Skeletal muscle tissue (tissue), 4 donors: ENCODE measurements around the gene CEP192. TPM values are rescaled to one million over a fixed set of nuclear protein-coding genes. Genes with fewer than 3 reads are reported as not detected.

Experiments used
- H3K27ac ChIP-seq: one replicate; pipeline ENCODE4 v1.7.0; 2013; ENCODE audit warnings: mild to moderate bottlenecking, low read depth, low read length, inconsistent platforms
- H3K27me3 ChIP-seq, 3 donors: one replicate each; pipeline ENCODE4 v1.7.0; 2013; ENCODE audit warnings: low read length in 3 of 3; ENCODE audit not compliant: control insufficient read depth in 3 of 3, insufficient read depth in 3 of 3
- H3K36me3 ChIP-seq, 3 donors: one replicate each; pipeline ENCODE4 v1.7.0; 2013; ENCODE audit warnings: low read length in 3 of 3; ENCODE audit not compliant: control insufficient read depth in 3 of 3, insufficient read depth in 3 of 3
- H3K4me1 ChIP-seq, 3 donors: one replicate each; pipeline ENCODE4 v1.7.0; 2013; ENCODE audit warnings: low read length in 3 of 3, mild to moderate bottlenecking in 3 of 3; ENCODE audit not compliant: control insufficient read depth in 3 of 3, insufficient read depth in 3 of 3
- H3K4me3 ChIP-seq, 3 donors: one replicate each; pipeline ENCODE4 v1.7.0; 2013; ENCODE audit warnings: low read length in 3 of 3
- H3K9ac ChIP-seq, 3 donors: one replicate each; pipeline ENCODE4 v1.7.0; 2013; ENCODE audit warnings: low read length in 3 of 3, mild to moderate bottlenecking in 3 of 3, moderate library complexity in 2 of 3, low read depth in 1 of 3
- H3K9me3 ChIP-seq, 3 donors: one replicate each; pipeline ENCODE4 v1.7.0; 2013; ENCODE audit warnings: low read length in 3 of 3; ENCODE audit not compliant: control insufficient read depth in 3 of 3
- total RNA-seq: library from RNA; depleted of rRNA; stranded (reverse); fragments of >200 nt; gene quantifications from one replicate; pipeline ENCODE4 v1.2.3, GENCODE V29; 2014
- donor health status: Osteomylitis.

Gene CEP192
- total RNA-seq, 1 donor from 2014 or later = 56.9 TPM

GRCh38 chr18:13145636-13146190, 154.6 kb downstream of the CEP192 start:
- Histone ChIP-seq H3K4me3 (no peak overlapping the region), H3K36me3 (no peaks in the 10 kb centered on the region), H3K4me1 (no peaks in the 10 kb centered on the region), H3K9ac (no peak overlapping the region), H3K9me3 (peaks cover 0 to 9% (median 0%) of the 10 kb centered on the region in 3 donors), H3K27ac (no peak overlapping the region), H3K27me3 (no peaks in the 10 kb centered on the region)

- Histone ChIP-seq H3K27ac (no peak overlapping the region), H3K9ac (no peak overlapping the region), H3K27me3 (no peaks in the 10 kb centered on the region), H3K4me3 (no peak overlapping the region), H3K9me3 (peaks cover 0 to 9% (median 0%) of the 10 kb centered on the region in 3 donors), H3K4me1 (no peaks in the 10 kb centered on the region), H3K36me3 (no peaks in the 10 kb centered on the region)
These were observed 156.0 kb downstream of the CEP192 start for GRCh38 chr18:13147130-13147529.

DNA sequence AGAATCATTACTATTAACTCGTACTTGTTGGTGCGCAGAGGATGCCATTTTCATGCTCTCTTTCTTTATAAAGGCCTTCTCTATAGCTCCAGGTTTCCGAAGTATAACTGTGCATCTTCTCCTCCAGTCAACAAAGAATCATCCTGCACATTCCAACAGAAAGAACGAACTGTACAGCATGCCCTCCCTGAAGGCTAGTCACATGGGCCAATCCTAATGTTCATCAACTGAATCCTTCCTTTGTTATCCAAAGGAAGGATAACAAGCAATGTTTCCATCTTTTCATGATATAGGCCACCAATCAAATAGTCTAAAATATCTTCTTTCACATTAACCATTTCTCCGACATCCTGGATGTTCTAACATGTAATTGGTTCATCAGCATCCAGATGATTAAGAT, 160.5 kb downstream of the CEP192 start:
- Histone ChIP-seq H3K9ac (no peak overlapping the region), H3K27me3 (no peaks in the 10 kb centered on the region), H3K36me3 (no peaks in the 10 kb centered on the region), H3K9me3 (no peaks in the 10 kb centered on the region), H3K4me1 (no peaks in the 10 kb centered on the region), H3K27ac (no peak overlapping the region), H3K4me3 (no peak overlapping the region)

DNA sequence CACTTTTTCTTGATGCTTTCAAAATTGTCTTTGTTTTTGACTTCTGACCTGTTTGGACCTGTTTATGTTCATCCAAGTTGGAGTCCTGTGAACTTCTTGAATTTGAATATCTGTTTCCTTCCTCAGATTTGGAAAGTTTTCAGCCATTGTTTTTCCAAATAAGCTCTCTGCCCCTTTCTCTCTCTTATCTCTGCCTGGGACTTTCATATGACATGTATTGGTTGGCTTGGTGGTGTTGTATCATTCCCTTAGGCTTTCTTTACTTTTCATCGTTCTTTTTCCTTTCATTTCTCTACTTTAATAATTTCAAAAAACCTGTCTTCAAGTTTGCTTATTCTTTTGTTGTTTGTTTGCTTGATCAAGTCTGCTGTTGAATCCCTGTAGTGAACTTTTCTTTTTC, 167.3 kb downstream of the CEP192 start:
- peaks cover 0 to 12% (median 10%) of the 10 kb centered on the region in 3 donors for H3K4me1 ChIP-seq
- H3K4me3 ChIP-seq = no peak overlapping the region
- H3K27me3 ChIP-seq = peaks cover 0 to 3% (median 0%) of the 10 kb centered on the region in 3 donors
- H3K9ac ChIP-seq = no peak overlapping the region
- H3K27ac ChIP-seq = no peak overlapping the region
- H3K9me3 ChIP-seq = peaks cover 0 to 5% (median 0%) of the 10 kb centered on the region in 3 donors
- no peaks in the 10 kb centered on the region for H3K36me3 ChIP-seq

DNA sequence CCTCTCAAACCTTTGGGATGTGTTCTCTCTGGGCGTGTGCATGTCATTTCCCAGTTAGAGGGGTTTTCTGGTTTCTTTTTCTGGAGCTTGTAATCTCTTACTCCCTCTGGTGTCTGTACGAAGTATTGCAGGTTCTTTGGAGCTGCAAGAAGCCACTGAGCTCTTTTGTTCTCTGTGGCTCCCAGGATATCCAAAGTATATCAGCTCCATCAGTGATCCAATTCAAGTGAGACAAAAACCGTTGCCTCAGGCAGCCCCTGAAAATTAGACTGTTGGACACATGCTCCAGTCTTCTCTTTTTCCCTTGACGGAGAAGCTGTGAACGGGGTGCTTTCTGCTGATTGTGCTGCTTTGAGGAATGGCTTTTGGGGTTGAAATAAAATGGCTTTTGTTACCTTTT, 168.4 kb downstream of the CEP192 start:
- H3K4me3 ChIP-seq = no peak overlapping the region
- H3K36me3 ChIP-seq = no peaks in the 10 kb centered on the region
- no peak overlapping the region for H3K27ac ChIP-seq
- H3K4me1 ChIP-seq = peaks cover 0 to 12% (median 10%) of the 10 kb centered on the region in 3 donors
- peaks cover 0 to 5% (median 0%) of the 10 kb centered on the region in 3 donors for H3K9me3 ChIP-seq
- peaks cover 0 to 3% (median 0%) of the 10 kb centered on the region in 3 donors for H3K27me3 ChIP-seq
- H3K9ac ChIP-seq = no peak overlapping the region

DNA sequence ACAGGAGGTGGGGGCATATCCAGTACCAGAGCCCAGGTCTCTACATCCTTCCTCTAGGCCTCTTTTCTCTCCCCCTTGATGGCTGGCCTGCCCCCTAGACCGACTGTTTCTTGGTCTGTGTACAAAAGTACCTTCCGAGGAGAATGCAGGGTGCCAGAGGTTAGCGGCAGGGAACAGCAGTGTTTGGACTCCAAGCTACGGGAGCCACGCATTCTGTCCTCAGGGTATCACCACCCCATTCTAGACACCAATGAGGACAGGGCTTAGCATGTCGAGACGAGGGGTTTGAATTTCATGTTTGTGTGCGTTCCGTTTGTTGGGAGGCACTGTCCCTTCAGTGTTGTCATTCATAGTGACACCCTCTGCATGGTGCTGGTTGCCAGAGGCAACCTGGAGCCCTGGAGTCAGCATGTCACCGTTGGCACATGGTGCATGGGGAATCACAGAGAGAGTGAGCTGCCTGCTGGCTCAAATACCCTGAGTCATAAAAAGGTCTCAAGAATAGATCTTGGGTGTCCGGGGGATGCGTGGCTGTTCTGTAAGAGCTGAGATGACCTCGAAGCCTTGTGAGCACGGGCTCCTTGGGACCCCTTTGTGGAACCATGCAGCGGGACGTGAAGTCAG, 170.2 kb downstream of the CEP192 start:
- H3K27ac ChIP-seq = no peak overlapping the region
- H3K27me3 ChIP-seq = peaks cover 0 to 3% (median 0%) of the 10 kb centered on the region in 3 donors
- H3K4me1 ChIP-seq = peaks cover 0 to 12% (median 10%) of the 10 kb centered on the region in 3 donors
- H3K9me3 ChIP-seq = peaks cover 0 to 5% (median 0%) of the 10 kb centered on the region in 3 donors
- no peaks in the 10 kb centered on the region for H3K36me3 ChIP-seq
- H3K4me3 ChIP-seq = peak overlapping the region in 2 of 3 donors; percentile 1 to 13
- peak overlapping the region in 2 of 3 donors; percentile 21 to 25 for H3K9ac ChIP-seq

DNA sequence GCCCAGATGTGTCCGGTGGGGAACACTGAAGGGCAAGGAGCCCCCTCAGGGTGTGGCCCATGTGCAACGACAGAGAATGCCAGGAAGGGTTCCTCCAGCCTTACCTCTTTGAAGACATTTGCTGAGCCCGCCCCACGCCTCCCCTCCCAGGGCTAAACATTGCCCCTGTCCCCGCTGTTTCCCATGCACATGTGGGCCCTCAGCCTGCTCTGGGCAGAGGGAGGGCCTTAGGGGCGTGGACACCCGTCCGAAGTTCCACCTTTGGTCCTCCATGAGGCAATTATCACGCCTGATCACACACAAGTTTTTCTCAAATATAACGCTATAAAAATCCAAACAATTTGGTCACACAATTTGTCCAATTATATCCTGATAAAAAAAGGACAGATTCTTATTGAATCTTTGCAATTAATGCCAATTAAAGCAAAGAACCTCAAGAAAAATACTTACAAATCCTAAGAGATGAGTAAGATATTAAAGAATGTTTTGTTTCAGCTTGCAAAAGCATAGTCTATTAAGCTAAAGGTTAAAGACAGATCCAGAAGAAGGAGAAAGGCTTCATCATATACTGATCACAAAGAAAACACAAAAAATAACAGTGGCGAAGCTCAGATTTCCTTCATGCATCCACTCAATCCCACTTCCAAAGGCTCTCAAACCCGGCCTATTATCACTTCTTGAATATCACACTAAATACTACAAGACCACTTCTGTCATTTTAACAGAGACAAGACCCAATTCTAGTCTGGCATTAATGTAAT, 172.2 kb downstream of the CEP192 start:
- no peaks in the 10 kb centered on the region for H3K9me3 ChIP-seq
- H3K27me3 ChIP-seq = peaks cover 0 to 3% (median 0%) of the 10 kb centered on the region in 3 donors
- no peak overlapping the region for H3K4me3 ChIP-seq
- H3K27ac ChIP-seq = no peak overlapping the region
- no peaks in the 10 kb centered on the region for H3K36me3 ChIP-seq
- peaks cover 0 to 12% (median 10%) of the 10 kb centered on the region in 3 donors for H3K4me1 ChIP-seq
- no peak overlapping the region for H3K9ac ChIP-seq

GRCh38 chr18:13164406-13164805, 173.2 kb downstream of the CEP192 start:
- Histone ChIP-seq H3K27ac (no peak overlapping the region), H3K4me1 (peaks cover 0 to 12% (median 10%) of the 10 kb centered on the region in 3 donors), H3K9me3 (no peaks in the 10 kb centered on the region), H3K27me3 (peaks cover 0 to 3% (median 0%) of the 10 kb centered on the region in 3 donors), H3K36me3 (no peaks in the 10 kb centered on the region), H3K9ac (no peak overlapping the region), H3K4me3 (no peak overlapping the region)

DNA sequence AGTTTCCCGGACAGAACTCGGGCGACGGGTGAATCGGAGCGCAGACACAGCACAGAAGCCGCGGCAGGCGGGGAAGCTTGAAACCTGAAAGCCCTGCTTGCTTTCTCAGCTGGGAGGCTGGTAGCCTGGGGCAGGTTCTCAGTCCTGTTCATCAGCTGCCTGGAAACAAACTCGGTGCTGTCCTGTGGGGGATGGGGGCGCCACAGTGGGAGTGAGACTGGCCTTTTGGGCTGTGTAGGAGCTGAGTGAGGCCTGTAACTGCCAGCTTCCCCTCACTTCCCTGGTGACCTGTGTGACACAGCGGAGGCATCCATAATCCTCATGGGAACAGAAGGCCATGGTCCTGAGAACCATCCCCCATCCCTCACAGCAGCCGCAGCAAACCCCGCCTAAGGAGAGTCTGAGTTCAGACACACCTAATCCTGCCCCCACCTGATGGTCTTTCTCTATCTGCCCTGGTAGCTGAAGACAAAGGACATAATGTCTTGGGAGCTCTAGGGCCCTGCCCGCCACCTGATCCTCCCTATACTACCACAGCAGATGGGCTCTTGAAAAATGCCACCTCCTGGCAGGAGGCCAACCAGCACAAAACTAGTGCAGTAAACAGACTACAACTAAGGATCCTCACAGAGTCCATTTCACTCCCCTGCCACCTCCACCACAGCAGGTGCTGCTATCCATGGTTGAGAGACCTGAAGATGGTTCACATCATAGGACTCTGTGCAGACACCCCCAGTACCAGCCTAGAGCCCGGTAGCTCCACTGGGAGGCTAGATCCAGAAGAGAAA, 174.7 kb downstream of the CEP192 start:
- H3K9ac ChIP-seq = no peak overlapping the region
- H3K36me3 ChIP-seq = no peaks in the 10 kb centered on the region
- H3K4me3 ChIP-seq = no peak overlapping the region
- H3K4me1 ChIP-seq = peaks cover 0 to 12% (median 10%) of the 10 kb centered on the region in 3 donors
- H3K27ac ChIP-seq = no peak overlapping the region
- no peaks in the 10 kb centered on the region for H3K9me3 ChIP-seq
- H3K27me3 ChIP-seq = peaks cover 0 to 3% (median 0%) of the 10 kb centered on the region in 3 donors
